Measurements from ENCODE around the gene SLC25A42. TPM values are rescaled to one million over a fixed set of nuclear protein-coding genes. Genes with fewer than 3 reads are reported as not detected.
"Not testable (repeated sequence)": the region's sequence is repeated elsewhere in the genome, so short reads cannot be mapped to it uniquely, and the experiment has no call there.

SLC25A42 gene
- total RNA-seq, 1 donor from 2014 or later, result 14.2 TPM

DNA sequence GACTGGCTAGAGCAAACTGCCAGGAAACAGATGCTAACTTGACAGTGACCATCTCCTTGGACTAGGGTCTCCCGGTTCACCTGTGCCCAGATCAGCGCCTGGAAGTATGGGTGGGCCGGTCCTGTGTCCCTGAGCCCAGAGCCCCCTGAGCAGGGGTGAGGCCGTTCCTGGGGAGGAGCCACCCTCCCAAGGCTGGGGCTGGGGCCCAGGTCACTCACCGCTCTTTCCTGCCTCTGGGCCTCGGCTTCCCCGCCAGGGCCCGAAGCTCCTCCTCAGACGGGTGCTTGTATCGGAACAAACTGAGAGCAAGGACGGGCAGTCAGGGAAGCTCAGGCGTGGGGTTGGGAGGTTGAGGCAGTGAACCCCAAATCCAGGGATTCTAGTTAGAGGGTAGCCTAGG is 69.1 kb downstream of the SLC25A42 start:
- TF ChIP-seq, protein P1, sequence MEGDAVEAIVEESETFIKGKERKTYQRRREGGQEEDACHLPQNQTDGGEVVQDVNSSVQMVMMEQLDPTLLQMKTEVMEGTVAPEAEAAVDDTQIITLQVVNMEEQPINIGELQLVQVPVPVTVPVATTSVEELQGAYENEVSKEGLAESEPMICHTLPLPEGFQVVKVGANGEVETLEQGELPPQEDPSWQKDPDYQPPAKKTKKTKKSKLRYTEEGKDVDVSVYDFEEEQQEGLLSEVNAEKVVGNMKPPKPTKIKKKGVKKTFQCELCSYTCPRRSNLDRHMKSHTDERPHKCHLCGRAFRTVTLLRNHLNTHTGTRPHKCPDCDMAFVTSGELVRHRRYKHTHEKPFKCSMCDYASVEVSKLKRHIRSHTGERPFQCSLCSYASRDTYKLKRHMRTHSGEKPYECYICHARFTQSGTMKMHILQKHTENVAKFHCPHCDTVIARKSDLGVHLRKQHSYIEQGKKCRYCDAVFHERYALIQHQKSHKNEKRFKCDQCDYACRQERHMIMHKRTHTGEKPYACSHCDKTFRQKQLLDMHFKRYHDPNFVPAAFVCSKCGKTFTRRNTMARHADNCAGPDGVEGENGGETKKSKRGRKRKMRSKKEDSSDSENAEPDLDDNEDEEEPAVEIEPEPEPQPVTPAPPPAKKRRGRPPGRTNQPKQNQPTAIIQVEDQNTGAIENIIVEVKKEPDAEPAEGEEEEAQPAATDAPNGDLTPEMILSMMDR (IDR thresholded peaks at IDR 0.05; ENCODE audit: partially characterized antibody, unreplicated experiment), result no peak
- Mint-ChIP-seq H3K4me1 (ENCODE audit: low read depth, unreplicated experiment) (no peaks in the 10 kb centered on the region), H3K4me3 (ENCODE audit: unreplicated experiment) (no peak overlapping the region), H3K9me3 (ENCODE audit: unreplicated experiment) (peaks cover 3% of the 10 kb centered on the region), H3K36me3 (ENCODE audit: unreplicated experiment) (peaks cover 4% of the 10 kb centered on the region), H3K27me3 (ENCODE audit: unreplicated experiment) (peaks cover 6% of the 10 kb centered on the region), H3K27ac (ENCODE audit: unreplicated experiment) (no peak overlapping the region)
- no peak for DNase-seq

- Mint-ChIP-seq H3K27me3 (ENCODE audit: unreplicated experiment) (peaks cover 13% of the 10 kb centered on the region), H3K4me3 (ENCODE audit: unreplicated experiment) (no peak overlapping the region), H3K27ac (ENCODE audit: unreplicated experiment) (no peak overlapping the region), H3K36me3 (ENCODE audit: unreplicated experiment) (peaks cover 4% of the 10 kb centered on the region), H3K9me3 (ENCODE audit: unreplicated experiment) (peaks cover 6% of the 10 kb centered on the region), H3K4me1 (ENCODE audit: low read depth, unreplicated experiment) (no peaks in the 10 kb centered on the region)
- no peak for DNase-seq
- TF ChIP-seq, protein P1 (IDR thresholded peaks at IDR 0.05; ENCODE audit: partially characterized antibody, unreplicated experiment), result no peak
Observed at GRCh38 chr19:19133985-19134384, 70.2 kb downstream of the SLC25A42 start.

GRCh38 chr19:19134687-19135158 is 70.9 kb downstream of the SLC25A42 start:
- no peak overlapping the region for H3K27ac Mint-ChIP-seq (ENCODE audit: unreplicated experiment)
- peaks cover 6% of the 10 kb centered on the region for H3K9me3 Mint-ChIP-seq (ENCODE audit: unreplicated experiment)
- DNase-seq, result peak; percentile 68
- H3K4me1 Mint-ChIP-seq (ENCODE audit: low read depth, unreplicated experiment), result no peaks in the 10 kb centered on the region
- TF ChIP-seq, protein P1 (IDR thresholded peaks at IDR 0.05; ENCODE audit: partially characterized antibody, unreplicated experiment), result peak; percentile 18
- no peak overlapping the region for H3K4me3 Mint-ChIP-seq (ENCODE audit: unreplicated experiment)
- peaks cover 4% of the 10 kb centered on the region for H3K36me3 Mint-ChIP-seq (ENCODE audit: unreplicated experiment)
- H3K27me3 Mint-ChIP-seq (ENCODE audit: unreplicated experiment), result peaks cover 11% of the 10 kb centered on the region

DNA sequence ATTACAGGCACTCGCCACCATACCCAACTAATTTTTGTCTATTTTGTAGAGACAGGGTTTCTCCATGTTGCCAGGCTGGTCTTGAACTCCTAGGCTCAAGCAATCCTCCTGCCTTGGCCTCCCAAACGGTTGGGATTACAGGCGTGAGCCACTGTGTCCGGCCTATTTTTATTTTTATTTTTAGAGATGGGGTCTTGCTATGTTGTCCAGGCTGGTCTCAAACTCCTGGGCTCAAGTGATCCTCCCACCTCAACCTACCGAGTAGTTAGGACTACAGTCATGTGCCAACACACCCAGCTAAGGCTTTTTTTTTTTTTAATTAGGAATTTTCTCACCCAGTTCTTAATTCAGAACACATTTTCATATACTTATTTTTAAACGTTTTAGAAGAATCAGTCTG is 71.9 kb downstream of the SLC25A42 start:
- H3K27ac Mint-ChIP-seq (ENCODE audit: unreplicated experiment); DNase-seq; H3K4me1 Mint-ChIP-seq (ENCODE audit: low read depth, unreplicated experiment); H3K4me3 Mint-ChIP-seq (ENCODE audit: unreplicated experiment); H3K9me3 Mint-ChIP-seq (ENCODE audit: unreplicated experiment); H3K36me3 Mint-ChIP-seq (ENCODE audit: unreplicated experiment): not testable (repeated sequence)
- H3K27me3 Mint-ChIP-seq (ENCODE audit: unreplicated experiment), result peaks cover 11% of the 10 kb centered on the region

DNA sequence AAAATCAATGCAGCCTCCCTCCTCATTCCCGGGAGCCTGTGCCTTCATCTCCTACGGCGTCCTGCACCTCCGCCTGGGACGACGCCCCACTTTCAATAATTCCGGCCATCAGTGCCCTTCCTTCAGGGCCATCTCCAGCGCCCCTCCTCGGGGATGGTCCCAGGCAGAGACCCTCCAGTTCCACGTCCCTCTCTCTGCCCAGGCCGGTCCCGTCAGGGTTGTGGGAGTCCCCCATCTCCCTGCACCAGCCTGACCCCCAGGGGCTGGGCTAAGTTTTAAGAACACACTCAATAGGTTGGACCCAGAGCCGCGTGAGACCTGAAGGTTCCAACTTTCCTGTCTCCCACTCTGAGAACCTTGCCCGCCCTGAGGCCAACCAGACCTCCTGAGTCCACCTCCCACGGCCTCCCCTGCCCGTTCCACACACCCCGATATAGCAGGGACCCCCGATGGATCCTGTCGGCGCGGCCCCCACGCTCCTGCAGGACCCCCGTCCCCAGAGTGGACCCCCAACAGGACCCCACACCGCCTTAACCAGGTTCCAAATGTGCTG is 73.8 kb downstream of the SLC25A42 start:
- Mint-ChIP-seq H3K27me3 (ENCODE audit: unreplicated experiment) (peaks cover 9% of the 10 kb centered on the region), H3K4me1 (ENCODE audit: low read depth, unreplicated experiment) (no peaks in the 10 kb centered on the region), H3K9me3 (ENCODE audit: unreplicated experiment) (peaks cover 4% of the 10 kb centered on the region), H3K27ac (ENCODE audit: unreplicated experiment) (no peak overlapping the region), H3K36me3 (ENCODE audit: unreplicated experiment) (no peaks in the 10 kb centered on the region), H3K4me3 (ENCODE audit: unreplicated experiment) (peak overlapping the region; percentile 97)
- no peak for DNase-seq
- TF ChIP-seq, protein P1 (IDR thresholded peaks at IDR 0.05; ENCODE audit: partially characterized antibody, unreplicated experiment), result no peak
